Mucosa of descending colon (tissue), 3 donors: Measurements from ENCODE around the gene NELL2. TPM values are rescaled to one million over a fixed set of nuclear protein-coding genes. Genes with fewer than 3 reads are reported as not detected.

ENCODE experiments used
- ATAC-seq: fragments of 200-7000 bp; cut with Tn5 transposase; one replicate; pipeline ENCODE4 v1.9.1; 2020; ENCODE audit warnings: mild to moderate bottlenecking, moderate library complexity
- DNase-seq, 3 donors: peaks; one replicate each; pipeline ENCODE4 v3.0.0-alpha.2; 2020
- H3K36me3 ChIP-seq: fragments of 200-600 bp; one replicate; pipeline ENCODE4 v1.8.0; 2021; ENCODE audit warnings: low read depth, mild to moderate bottlenecking
- H3K4me1 ChIP-seq: fragments of 200-600 bp; one replicate; pipeline ENCODE4 v1.8.0; 2021; ENCODE audit warnings: low read depth, mild to moderate bottlenecking
- H3K4me3 ChIP-seq: fragments of 200-600 bp; one replicate; pipeline ENCODE4 v1.8.0; 2021; ENCODE audit warnings: mild to moderate bottlenecking
- H3K9me3 ChIP-seq: fragments of 200-600 bp; one replicate; pipeline ENCODE4 v1.8.0; 2021; ENCODE audit warnings: mild to moderate bottlenecking
- intact Hi-C, 2 donors: fragments of 100-400 bp; cut with DNase I in 1 of 2; cut with micrococcal nuclease in 1 of 2; formaldehyde crosslinking; loops; one replicate each; pipeline versions ENCODE4 v1.11.0 to v1.11.1; 2022; cut with DNase I, micrococcal nuclease
- total RNA-seq, 3 donors: library from RNA; stranded (reverse); fragmentation: NEBNext Ultra II Directional in 2 of 3; extraction: Animal tissue kit (Norgen Biotek cat#: 25700) in 2 of 3; gene quantifications; one replicate each; pipeline versions ENCODE4 v1.2.1 to v1.2.4, GENCODE V29; 2021 to 2023
- TF ChIP-seq, protein P1 (sequence below): fragments of 200-600 bp; IDR thresholded peaks from one replicate; pipeline ENCODE4 v1.8.0; 2022; ENCODE audit warnings: antibody characterized with exemption, mild to moderate bottlenecking
- donor health status: DM: no; HTN: no; CAD: no; lungs with moderate emphysema.
- donor health status: DM: no; HTN: no; CAD: no.
- donor health status: DM: no; HTN: yes; CAD: no.

The NELL2 gene
- total RNA-seq, 3 donors from 2014 or later: 2.4 to 7.4 (median 5.8) TPM

DNA sequence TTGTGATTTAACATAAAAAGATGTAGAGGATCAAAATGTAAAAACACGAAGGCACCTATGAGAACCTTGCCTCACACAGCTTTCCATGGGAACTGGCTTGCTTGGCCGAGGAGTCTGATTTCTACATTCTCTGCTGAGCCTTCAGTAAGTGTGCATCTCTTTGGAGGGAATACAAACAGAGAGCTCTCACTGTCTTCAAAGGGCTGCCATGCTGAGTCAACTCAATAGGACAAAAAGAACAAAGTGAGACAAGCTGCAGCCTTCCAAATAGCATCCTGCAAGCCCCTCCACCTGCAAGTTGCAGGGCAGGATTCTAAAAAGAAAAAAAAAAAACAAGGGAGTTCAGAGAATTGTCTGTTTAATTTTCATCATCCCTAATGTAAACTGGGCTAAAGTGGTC lies 411.9 kb downstream of the NELL2 start:
- TF ChIP-seq, protein P1, sequence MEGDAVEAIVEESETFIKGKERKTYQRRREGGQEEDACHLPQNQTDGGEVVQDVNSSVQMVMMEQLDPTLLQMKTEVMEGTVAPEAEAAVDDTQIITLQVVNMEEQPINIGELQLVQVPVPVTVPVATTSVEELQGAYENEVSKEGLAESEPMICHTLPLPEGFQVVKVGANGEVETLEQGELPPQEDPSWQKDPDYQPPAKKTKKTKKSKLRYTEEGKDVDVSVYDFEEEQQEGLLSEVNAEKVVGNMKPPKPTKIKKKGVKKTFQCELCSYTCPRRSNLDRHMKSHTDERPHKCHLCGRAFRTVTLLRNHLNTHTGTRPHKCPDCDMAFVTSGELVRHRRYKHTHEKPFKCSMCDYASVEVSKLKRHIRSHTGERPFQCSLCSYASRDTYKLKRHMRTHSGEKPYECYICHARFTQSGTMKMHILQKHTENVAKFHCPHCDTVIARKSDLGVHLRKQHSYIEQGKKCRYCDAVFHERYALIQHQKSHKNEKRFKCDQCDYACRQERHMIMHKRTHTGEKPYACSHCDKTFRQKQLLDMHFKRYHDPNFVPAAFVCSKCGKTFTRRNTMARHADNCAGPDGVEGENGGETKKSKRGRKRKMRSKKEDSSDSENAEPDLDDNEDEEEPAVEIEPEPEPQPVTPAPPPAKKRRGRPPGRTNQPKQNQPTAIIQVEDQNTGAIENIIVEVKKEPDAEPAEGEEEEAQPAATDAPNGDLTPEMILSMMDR: no peak
- no peak overlapping the region for H3K4me3 ChIP-seq
- no peaks in the 10 kb centered on the region for H3K4me1 ChIP-seq
- no peaks in the 10 kb centered on the region for H3K36me3 ChIP-seq
- H3K9me3 ChIP-seq: no peaks in the 10 kb centered on the region
- ATAC-seq (no peak), DNase-seq (no peak)
- intact Hi-C loops: no loop called here

DNA sequence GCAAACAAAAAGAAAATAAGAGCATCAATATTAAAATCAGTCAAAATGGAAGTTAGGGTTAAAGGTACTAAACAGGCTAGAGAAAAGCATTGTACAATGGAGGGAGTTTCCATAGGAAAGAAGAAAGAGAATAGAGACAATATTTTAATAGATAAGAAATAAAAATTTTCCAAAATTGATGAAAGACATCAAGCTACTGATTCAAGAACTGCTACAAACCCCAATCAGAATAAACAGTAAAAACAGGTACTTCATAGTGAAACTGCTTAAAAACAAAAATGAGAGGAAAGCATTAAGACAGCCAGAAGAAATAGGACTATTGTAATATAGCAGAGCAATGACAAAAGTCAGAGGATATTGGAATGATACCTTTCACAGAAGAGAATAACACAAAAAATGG lies 413.4 kb downstream of the NELL2 start:
- intact Hi-C loops: no loop called here
- TF ChIP-seq, protein P1: no peak
- Histone ChIP-seq H3K4me1 (no peaks in the 10 kb centered on the region), H3K36me3 (no peaks in the 10 kb centered on the region), H3K9me3 (no peaks in the 10 kb centered on the region), H3K4me3 (no peak overlapping the region)
- DNase-seq: no peak
- no peak for ATAC-seq

DNA sequence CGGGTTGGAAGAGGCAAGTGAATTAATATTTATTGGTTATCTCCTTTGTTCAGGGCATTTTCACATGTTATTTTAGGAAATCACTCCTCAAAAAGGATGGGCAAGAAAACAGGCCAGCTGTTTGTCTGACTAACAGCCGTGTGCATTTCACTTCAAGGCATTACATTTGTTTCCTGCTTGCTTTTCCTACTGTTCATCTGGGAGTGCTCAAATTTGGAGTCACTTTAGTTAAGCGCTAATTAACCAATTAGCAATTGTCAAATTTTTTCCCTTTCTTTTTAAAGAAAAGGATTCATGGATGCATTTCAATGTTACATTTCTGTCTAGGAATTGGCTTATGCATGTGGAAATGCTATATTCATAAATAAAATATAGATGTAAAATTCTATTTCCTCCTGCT lies 415.9 kb downstream of the NELL2 start:
- TF ChIP-seq, protein P1: no peak
- H3K4me3 ChIP-seq: no peak overlapping the region
- H3K4me1 ChIP-seq: no peaks in the 10 kb centered on the region
- H3K36me3 ChIP-seq: no peaks in the 10 kb centered on the region
- H3K9me3 ChIP-seq: no peaks in the 10 kb centered on the region
- no peak for ATAC-seq
- intact Hi-C loops: no loop called here
- no peak for DNase-seq

DNA sequence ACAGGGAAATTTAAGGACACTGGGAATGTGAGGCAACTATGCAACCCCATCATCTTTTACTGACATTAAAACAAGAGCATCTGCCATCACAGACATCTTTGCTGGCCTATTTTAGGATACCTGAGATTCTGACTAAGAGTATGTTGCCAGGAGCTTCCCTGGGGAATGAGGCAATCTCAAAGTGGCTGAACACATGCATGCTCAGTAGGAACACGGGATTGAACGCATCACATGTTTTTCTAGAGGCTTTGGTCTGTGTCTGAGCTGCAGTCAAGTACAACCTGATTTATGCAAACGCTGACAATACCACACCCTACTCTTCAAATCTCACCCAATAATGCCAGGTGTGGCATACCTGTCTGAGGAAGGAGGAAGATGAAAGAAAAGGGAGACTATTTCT lies 416.5 kb downstream of the NELL2 start:
- Histone ChIP-seq H3K4me3 (no peak overlapping the region), H3K36me3 (no peaks in the 10 kb centered on the region), H3K4me1 (no peaks in the 10 kb centered on the region), H3K9me3 (no peaks in the 10 kb centered on the region)
- ATAC-seq (no peak), DNase-seq (no peak)
- TF ChIP-seq, protein P1: no peak
- intact Hi-C loops: no loop called here

Other genes starting within 250 kb of the NELL2 start
- gene DBX2, start 174.8 kb upstream of the NELL2 start, total RNA-seq: not detected